Hepatocyte (in vitro differentiated cells): ENCODE data around the gene EXOC6B.

Experiments
- CTCF ChIP-seq: fragments of 200-600 bp; sonication (generic); IDR thresholded peaks from 2 replicates; pipeline ENCODE4 v1.5.1; 2016; ENCODE audit warnings: antibody characterized with exemption, mild to moderate bottlenecking; ENCODE audit not compliant: poor library complexity
- EZH2 ChIP-seq: fragments of 200-600 bp; sonication (generic); IDR thresholded peaks from 2 replicates; pipeline ENCODE4 v1.6.1; 2016; ENCODE audit warnings: antibody characterized with exemption, mild to moderate bottlenecking, borderline replicate concordance

- no peak for TF ChIP-seq CTCF
- no peak for TF ChIP-seq EZH2
Measured at GRCh38 chr2:72212486-72212855, 613.4 kb downstream of the EXOC6B start.
